ENCODE measurements around the gene SLC17A5.

GRCh38 chr6:73699676-73700459 lies 46.1 kb upstream of the SLC17A5 start:
- no peak for TF ChIP-seq CTCF (IDR thresholded peaks at IDR 0.05)
- no peak for TF ChIP-seq EZH2 (IDR thresholded peaks at IDR 0.05; ENCODE audit: borderline replicate concordance, insufficient read depth, low read depth, low read length, poor library complexity, severe bottlenecking)
